ENCODE measurements around the gene LITAFD. TPM values are rescaled to one million over a fixed set of nuclear protein-coding genes. Genes with fewer than 3 reads are reported as not detected.
A peak's percentile ranks its signal among the peaks of the same experiment; 100 is the strongest.
"Not testable (repeated sequence)": the region's sequence is repeated elsewhere in the genome, so short reads cannot be mapped to it uniquely, and the experiment has no call there.

LITAFD gene
- total RNA-seq, 4 donors from 2014 or later, result not detected

DNA sequence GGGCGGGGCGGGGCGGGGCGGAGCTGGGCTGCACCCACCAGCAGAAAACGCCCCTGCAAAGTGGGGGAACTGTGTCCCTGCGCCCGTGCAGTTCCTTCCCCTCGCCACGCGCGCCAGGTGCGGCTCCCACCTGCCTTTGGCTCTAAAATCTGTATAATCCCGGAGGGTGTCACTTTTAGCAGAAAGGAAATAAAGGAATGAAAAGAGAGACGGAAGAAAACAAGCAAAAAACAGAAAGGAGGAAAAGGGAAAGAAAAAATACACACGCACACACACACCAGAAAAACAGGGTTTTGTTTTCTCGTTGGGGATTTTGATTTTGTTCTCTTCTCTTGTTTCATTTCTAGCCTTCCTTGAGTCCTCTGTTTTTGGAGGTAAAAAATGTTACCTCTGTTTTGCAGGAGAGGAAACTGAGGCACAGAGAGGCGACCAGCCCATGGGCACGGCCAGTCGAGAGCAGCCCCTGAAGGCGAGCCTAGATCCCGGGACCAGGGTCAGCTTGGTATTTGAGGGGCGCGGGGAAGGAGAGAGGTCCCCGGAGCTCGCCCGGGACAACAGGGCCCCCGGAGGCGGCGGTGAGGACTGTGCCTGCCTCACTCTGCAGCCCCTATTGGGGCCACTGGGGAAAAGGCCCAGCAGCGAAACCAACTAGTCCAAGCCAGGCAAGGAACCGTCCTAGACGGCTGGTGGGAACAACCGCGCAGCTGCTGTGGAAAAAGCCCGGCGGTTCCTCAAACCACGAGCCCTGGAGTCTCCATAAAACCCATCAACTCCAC, 12.8 kb upstream of the LITAFD start:
- intact Hi-C loops (cut with DNase I), result no loop called here
- Histone ChIP-seq H3K4me1 (peaks cover 27 to 31% of the 10 kb centered on the region in 2 donors), H3K36me3 (no peaks in the 10 kb centered on the region), H3K4me3 (replicated peaks in 1 of 3) (peak overlapping the region in 1 of 3 donors; percentile 55), H3K27ac (peak overlapping the region in 1 of 3 donors; percentile 76), H3K27me3 (no peaks in the 10 kb centered on the region), H3K9me3 (no peaks in the 10 kb centered on the region)
- TF ChIP-seq POLR2A (IDR thresholded peaks at IDR 0.05), result no peak
- TF ChIP-seq, protein P1, sequence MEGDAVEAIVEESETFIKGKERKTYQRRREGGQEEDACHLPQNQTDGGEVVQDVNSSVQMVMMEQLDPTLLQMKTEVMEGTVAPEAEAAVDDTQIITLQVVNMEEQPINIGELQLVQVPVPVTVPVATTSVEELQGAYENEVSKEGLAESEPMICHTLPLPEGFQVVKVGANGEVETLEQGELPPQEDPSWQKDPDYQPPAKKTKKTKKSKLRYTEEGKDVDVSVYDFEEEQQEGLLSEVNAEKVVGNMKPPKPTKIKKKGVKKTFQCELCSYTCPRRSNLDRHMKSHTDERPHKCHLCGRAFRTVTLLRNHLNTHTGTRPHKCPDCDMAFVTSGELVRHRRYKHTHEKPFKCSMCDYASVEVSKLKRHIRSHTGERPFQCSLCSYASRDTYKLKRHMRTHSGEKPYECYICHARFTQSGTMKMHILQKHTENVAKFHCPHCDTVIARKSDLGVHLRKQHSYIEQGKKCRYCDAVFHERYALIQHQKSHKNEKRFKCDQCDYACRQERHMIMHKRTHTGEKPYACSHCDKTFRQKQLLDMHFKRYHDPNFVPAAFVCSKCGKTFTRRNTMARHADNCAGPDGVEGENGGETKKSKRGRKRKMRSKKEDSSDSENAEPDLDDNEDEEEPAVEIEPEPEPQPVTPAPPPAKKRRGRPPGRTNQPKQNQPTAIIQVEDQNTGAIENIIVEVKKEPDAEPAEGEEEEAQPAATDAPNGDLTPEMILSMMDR (IDR thresholded peaks at IDR 0.05), result peak in 1 of 6 experiments; percentile 10
- WGBS, 2 donors, result 20 to 22% methylated on average over 30 to 36 of the region's 37 CpGs
- DNase-seq, result no peak

DNA sequence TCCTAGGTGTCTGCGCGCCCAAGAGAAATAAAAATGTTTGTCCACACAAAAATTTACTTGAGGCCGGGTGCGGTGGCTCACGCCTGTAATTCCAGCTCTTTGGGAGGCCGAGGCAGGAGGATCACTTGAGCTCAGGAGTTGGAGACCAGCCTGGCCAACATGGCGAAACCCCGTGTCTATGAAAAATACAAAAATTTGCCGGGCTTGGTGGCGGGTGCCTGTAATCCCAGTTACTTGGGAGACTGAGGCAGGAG, 12.2 kb upstream of the LITAFD start:
- H3K27ac ChIP-seq; H3K27me3 ChIP-seq; H3K4me3 ChIP-seq (replicated peaks in 1 of 3); DNase-seq; H3K9me3 ChIP-seq; H3K36me3 ChIP-seq; intact Hi-C loops (cut with DNase I): not testable (repeated sequence)
- WGBS, 2 donors, result 91 to 99% methylated on average over 10 of the region's 10 CpGs
- peaks cover 25 to 26% of the 10 kb centered on the region in 2 donors for H3K4me1 ChIP-seq

DNA sequence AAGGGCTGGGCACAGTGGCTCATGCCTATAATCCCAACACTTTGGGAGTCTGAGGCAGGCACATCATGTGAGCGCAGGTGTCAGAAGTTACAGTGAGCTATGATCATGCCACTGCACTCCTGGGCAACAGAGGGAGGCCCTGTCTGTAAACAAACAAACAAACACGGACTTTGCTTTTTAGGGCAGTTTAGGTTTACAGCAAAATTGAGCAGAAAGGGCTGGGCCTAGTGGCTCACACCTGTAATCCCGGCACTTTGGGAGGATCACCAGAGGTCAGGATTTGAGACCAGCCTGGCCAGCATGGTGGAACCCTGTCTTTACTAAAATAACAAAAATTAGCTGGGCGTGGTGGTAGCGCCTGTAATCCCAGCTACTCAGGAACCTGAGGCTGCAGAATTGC, 10.1 kb upstream of the LITAFD start:
- intact Hi-C loops (cut with DNase I), result no loop called here
- no peak for TF ChIP-seq POLR2A (IDR thresholded peaks at IDR 0.05)
- TF ChIP-seq, protein P1 (IDR thresholded peaks at IDR 0.05), result no peak
- Histone ChIP-seq H3K27ac (no peak overlapping the region), H3K4me3 (replicated peaks in 1 of 3) (no peak overlapping the region), H3K36me3 (no peaks in the 10 kb centered on the region), H3K9me3 (no peaks in the 10 kb centered on the region), H3K27me3 (no peaks in the 10 kb centered on the region), H3K4me1 (peaks cover 7 to 13% of the 10 kb centered on the region in 2 donors)
- 86 to 87% methylated on average over 4 to 5 of the region's 5 CpGs for WGBS, 2 donors
- no peak for DNase-seq

- no peak overlapping the region for H3K27ac ChIP-seq
- H3K4me1 ChIP-seq, result peaks cover 0 to 6% of the 10 kb centered on the region in 2 donors
- no peak for DNase-seq
- no peaks in the 10 kb centered on the region for H3K9me3 ChIP-seq
- no peaks in the 10 kb centered on the region for H3K27me3 ChIP-seq
- intact Hi-C loops (cut with DNase I), result no loop called here
- no peaks in the 10 kb centered on the region for H3K36me3 ChIP-seq
- no peak overlapping the region for H3K4me3 ChIP-seq (replicated peaks in 1 of 3)
- TF ChIP-seq, protein P1 (IDR thresholded peaks at IDR 0.05), result no peak
- TF ChIP-seq POLR2A (IDR thresholded peaks at IDR 0.05), result no peak
- 90% methylated on average over 22 of the region's 22 CpGs for WGBS, 2 donors
Measured at GRCh38 chr16:8872967-8873865, 8.9 kb upstream of the LITAFD start.

DNA sequence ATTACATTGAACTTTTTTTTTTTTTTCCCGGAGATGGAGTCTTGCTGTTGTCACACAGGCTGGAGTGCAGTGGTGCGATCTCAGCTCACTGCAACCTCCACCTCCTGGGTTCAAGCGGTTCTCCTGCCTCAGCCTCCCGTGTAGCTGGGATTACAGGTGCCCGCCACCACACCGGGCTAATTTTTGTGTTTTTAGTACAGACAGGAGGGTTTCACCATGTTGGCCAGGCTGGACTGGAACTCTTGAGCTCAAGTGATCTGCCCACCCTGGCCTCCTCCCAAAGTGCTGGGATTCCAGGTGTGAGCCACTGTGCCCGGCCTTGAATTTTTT, 8.3 kb upstream of the LITAFD start:
- H3K4me1 ChIP-seq; H3K9me3 ChIP-seq; intact Hi-C loops (cut with DNase I); H3K4me3 ChIP-seq (replicated peaks in 1 of 3); H3K27me3 ChIP-seq; H3K36me3 ChIP-seq; H3K27ac ChIP-seq: not testable (repeated sequence)
- DNase-seq, result peak in 1 of 2 donors; percentile 51
- 64 to 75% methylated on average over 7 of the region's 7 CpGs for WGBS, 2 donors

GRCh38 chr16:8874388-8874787, 7.8 kb upstream of the LITAFD start:
- H3K27me3 ChIP-seq, result no peaks in the 10 kb centered on the region
- WGBS, 2 donors, result 50 to 60% methylated on average over 6 of the region's 6 CpGs
- H3K4me3 ChIP-seq (replicated peaks in 1 of 3), result no peak overlapping the region
- no peak for DNase-seq
- TF ChIP-seq, protein P1 (IDR thresholded peaks at IDR 0.05), result no peak
- no peak for TF ChIP-seq POLR2A (IDR thresholded peaks at IDR 0.05)
- no peak overlapping the region for H3K27ac ChIP-seq
- H3K4me1 ChIP-seq, result peaks cover 0 to 4% of the 10 kb centered on the region in 2 donors
- H3K36me3 ChIP-seq, result no peaks in the 10 kb centered on the region
- intact Hi-C loops (cut with DNase I), result no loop called here
- no peaks in the 10 kb centered on the region for H3K9me3 ChIP-seq

DNA sequence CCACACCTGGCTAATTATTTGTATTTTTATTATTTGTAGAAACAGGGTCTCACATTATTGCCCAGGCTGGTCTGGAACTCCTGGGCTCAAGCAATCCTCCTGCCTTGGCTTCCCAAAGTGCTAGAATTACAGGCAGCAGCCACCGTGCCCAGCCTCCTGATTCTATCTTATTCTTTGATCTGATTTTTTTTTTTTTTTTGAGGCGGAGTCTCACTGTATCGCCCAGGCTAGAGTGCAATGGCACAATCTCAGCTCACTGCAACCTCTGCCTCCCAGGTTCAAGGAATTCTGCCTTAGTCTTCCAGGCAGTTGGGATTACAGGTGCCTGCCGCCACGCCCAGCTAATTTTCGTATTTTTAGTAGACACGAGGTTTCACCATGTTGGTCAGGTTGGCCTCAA, 6.8 kb upstream of the LITAFD start:
- not testable (repeated sequence) for H3K27me3 ChIP-seq; H3K36me3 ChIP-seq; H3K27ac ChIP-seq; H3K9me3 ChIP-seq; H3K4me1 ChIP-seq; DNase-seq; H3K4me3 ChIP-seq (replicated peaks in 1 of 3)
- intact Hi-C loops (cut with DNase I), result loop anchor here (5.0 kb wide), 1 partner anchor 308 kb away; no protein-coding TSS in a partner anchor
- 79 to 89% methylated on average over 7 of the region's 7 CpGs for WGBS, 2 donors
